Neural crest cell (in vitro differentiated cells): ENCODE results near the gene SLC51B. TPM values are rescaled to one million over a fixed set of nuclear protein-coding genes. Genes with fewer than 3 reads are reported as not detected.
"Not testable (repeated sequence)": the region's sequence is repeated elsewhere in the genome, so short reads cannot be mapped to it uniquely, and the experiment has no call there.

Experiments
- DNase-seq: peaks from one replicate; pipeline ENCODE4 v3.0.0; 2021; ENCODE audit warnings: low read depth, mixed read lengths, low spot score
- H3K27ac Mint-ChIP-seq: one replicate; pipeline ENCODE4 v1.8.0; 2021; ENCODE audit warnings: mild to moderate bottlenecking, mixed read lengths; ENCODE audit not compliant: unreplicated experiment
- H3K27me3 Mint-ChIP-seq: 2 replicates; pipeline ENCODE4 v1.8.0; 2021; ENCODE audit warnings: low read depth, mild to moderate bottlenecking, mixed read lengths
- H3K36me3 Mint-ChIP-seq: 2 replicates; pipeline ENCODE4 v1.8.0; 2021; ENCODE audit warnings: low read depth, mild to moderate bottlenecking, mixed read lengths
- H3K4me1 Mint-ChIP-seq: 2 replicates; pipeline ENCODE4 v1.8.0; 2021; ENCODE audit warnings: mixed read lengths
- H3K4me3 Mint-ChIP-seq: one replicate; pipeline ENCODE4 v1.8.0; 2021; ENCODE audit warnings: mild to moderate bottlenecking, mixed read lengths
- H3K9me3 Mint-ChIP-seq: 2 replicates; pipeline ENCODE4 v1.8.0; 2021; ENCODE audit warnings: mixed read lengths
- total RNA-seq: library from RNA; stranded (reverse); gene quantifications from 2 replicates; pipeline ENCODE4 v1.2.1, GENCODE V29; 2021
- TF ChIP-seq, protein P1 (sequence below): fragments of 200-600 bp; sonication (generic); conservative IDR thresholded peaks from 2 replicates; pipeline ENCODE4 v1.5.0; 2021; ENCODE audit warnings: antibody characterized with exemption, mild to moderate bottlenecking

Gene SLC51B
- total RNA-seq, 1 donor from 2014 or later = not detected

DNA sequence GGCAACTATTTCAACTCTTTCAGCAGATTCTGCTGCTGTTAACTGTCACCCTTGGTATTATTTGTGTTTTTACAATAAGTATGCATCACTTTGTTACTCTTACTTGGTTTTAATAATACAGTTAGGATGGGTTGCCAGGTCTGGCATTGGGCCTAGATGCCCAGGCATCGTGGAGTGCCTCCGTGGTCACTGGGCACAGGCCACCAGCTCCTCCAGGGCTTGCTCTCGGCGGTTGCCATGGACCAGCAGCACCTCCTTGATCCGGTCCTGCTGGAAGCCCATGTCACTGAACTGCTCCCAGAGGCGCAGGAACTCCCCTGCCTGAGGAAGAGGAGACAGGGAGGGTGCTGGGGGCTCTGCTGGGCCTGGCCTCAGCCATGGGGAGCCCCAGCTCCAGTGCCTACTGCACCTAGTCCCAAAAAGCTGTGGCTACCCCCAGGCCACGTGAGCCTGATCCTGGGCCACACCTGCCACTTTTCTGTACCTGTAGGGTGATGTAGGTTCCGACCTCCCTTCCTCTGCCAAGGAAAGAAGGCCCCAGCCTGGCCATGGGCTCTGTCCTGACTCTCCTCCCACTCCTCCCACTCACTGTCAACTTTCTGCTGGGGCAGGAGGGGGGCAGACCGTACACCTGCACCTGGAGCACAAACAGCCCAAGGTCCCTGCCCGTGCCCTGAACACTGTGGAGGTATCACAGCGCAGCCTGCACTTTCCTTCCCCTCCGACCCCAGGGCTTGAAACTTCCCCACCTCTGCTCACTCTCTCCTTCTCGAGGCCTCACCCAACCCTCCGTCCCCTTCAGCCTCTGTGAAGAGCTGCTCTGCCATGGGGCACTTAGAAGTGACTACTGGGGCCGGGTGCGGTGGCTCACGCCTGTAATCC lies 48.0 kb downstream of the SLC51B start:
- TF ChIP-seq, protein P1, sequence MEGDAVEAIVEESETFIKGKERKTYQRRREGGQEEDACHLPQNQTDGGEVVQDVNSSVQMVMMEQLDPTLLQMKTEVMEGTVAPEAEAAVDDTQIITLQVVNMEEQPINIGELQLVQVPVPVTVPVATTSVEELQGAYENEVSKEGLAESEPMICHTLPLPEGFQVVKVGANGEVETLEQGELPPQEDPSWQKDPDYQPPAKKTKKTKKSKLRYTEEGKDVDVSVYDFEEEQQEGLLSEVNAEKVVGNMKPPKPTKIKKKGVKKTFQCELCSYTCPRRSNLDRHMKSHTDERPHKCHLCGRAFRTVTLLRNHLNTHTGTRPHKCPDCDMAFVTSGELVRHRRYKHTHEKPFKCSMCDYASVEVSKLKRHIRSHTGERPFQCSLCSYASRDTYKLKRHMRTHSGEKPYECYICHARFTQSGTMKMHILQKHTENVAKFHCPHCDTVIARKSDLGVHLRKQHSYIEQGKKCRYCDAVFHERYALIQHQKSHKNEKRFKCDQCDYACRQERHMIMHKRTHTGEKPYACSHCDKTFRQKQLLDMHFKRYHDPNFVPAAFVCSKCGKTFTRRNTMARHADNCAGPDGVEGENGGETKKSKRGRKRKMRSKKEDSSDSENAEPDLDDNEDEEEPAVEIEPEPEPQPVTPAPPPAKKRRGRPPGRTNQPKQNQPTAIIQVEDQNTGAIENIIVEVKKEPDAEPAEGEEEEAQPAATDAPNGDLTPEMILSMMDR = no peak
- no peaks in the 10 kb centered on the region for H3K27me3 Mint-ChIP-seq
- peaks cover 2% of the 10 kb centered on the region for H3K36me3 Mint-ChIP-seq
- H3K4me3 Mint-ChIP-seq = no peak overlapping the region
- H3K9me3 Mint-ChIP-seq = no peaks in the 10 kb centered on the region
- peaks cover 9% of the 10 kb centered on the region for H3K4me1 Mint-ChIP-seq
- peak overlapping the region; percentile 92 for H3K27ac Mint-ChIP-seq
- DNase-seq = no peak

- not testable (repeated sequence) for H3K27me3 Mint-ChIP-seq, H3K4me1 Mint-ChIP-seq
Observed at GRCh38 chr15:65093793-65094170, 48.6 kb downstream of the SLC51B start.

GRCh38 chr15:65094294-65094995 lies 49.3 kb downstream of the SLC51B start:
- H3K9me3 Mint-ChIP-seq = no peaks in the 10 kb centered on the region
- no peak for DNase-seq
- H3K4me1 Mint-ChIP-seq = peaks cover 4% of the 10 kb centered on the region
- TF ChIP-seq, protein P1 = no peak
- peaks cover 11% of the 10 kb centered on the region for H3K36me3 Mint-ChIP-seq
- no peaks in the 10 kb centered on the region for H3K27me3 Mint-ChIP-seq
- peak overlapping the region; percentile 80 for H3K27ac Mint-ChIP-seq
- no peak overlapping the region for H3K4me3 Mint-ChIP-seq

More at GRCh38 chr15:65093793-65094170, 48.6 kb downstream of the SLC51B start:
- H3K4me3 Mint-ChIP-seq, H3K36me3 Mint-ChIP-seq, DNase-seq, H3K9me3 Mint-ChIP-seq: not testable (repeated sequence)
- peak overlapping the region; percentile 92 for H3K27ac Mint-ChIP-seq

GRCh38 chr15:65095011-65095746 lies 50.0 kb downstream of the SLC51B start:
- DNase-seq = no peak
- TF ChIP-seq, protein P1 = no peak
- H3K27ac Mint-ChIP-seq = no peak overlapping the region
- H3K27me3 Mint-ChIP-seq = no peaks in the 10 kb centered on the region
- peaks cover 3% of the 10 kb centered on the region for H3K4me1 Mint-ChIP-seq
- no peaks in the 10 kb centered on the region for H3K9me3 Mint-ChIP-seq
- H3K4me3 Mint-ChIP-seq = no peak overlapping the region
- peaks cover 11% of the 10 kb centered on the region for H3K36me3 Mint-ChIP-seq

- no peak overlapping the region for H3K4me3 Mint-ChIP-seq
- peaks cover 11% of the 10 kb centered on the region for H3K36me3 Mint-ChIP-seq
- H3K27me3 Mint-ChIP-seq = no peaks in the 10 kb centered on the region
- DNase-seq = no peak
- TF ChIP-seq, protein P1 = no peak
- H3K9me3 Mint-ChIP-seq = no peaks in the 10 kb centered on the region
- no peak overlapping the region for H3K27ac Mint-ChIP-seq
- peaks cover 3% of the 10 kb centered on the region for H3K4me1 Mint-ChIP-seq
Observed at GRCh38 chr15:65095747-65096104, 50.5 kb downstream of the SLC51B start.
